Gastrocnemius medialis (tissue), 4 donors: ENCODE results near the gene TCAP. TPM values are rescaled to one million over a fixed set of nuclear protein-coding genes. Genes with fewer than 3 reads are reported as not detected.
A peak's percentile ranks its signal among the peaks of the same experiment; 100 is the strongest.

ENCODE experiments used
- ATAC-seq, 2 donors: fragments of 150-250 bp; one replicate each; pipeline ENCODE4 v1.9.1; 2016
- DNase-seq, 2 donors: peaks; one replicate each; pipeline ENCODE4 v3.0.0-alpha.2; 2019
- H3K27ac ChIP-seq, 4 donors: fragments of 200-600 bp; sonication (generic); 1 replicate in 1 of 4; 2 replicates in 3 of 4; pipeline ENCODE4 v1.5.1; 2016 to 2018; ENCODE audit warnings: mild to moderate bottlenecking in 2 of 4, moderate library complexity in 1 of 4
- H3K27me3 ChIP-seq, 3 donors: fragments of 200-600 bp; sonication (generic) in 2 of 3; 1 replicate in 1 of 3; 2 replicates in 2 of 3; pipeline versions ENCODE4 v1.5.1 to v1.6.0; 2016 to 2019; ENCODE audit warnings: mild to moderate bottlenecking in 1 of 3, moderate library complexity in 1 of 3
- H3K36me3 ChIP-seq, 2 donors: fragments of 200-600 bp; sonication (generic) in 1 of 2; one replicate each; pipeline ENCODE4 v1.5.1; 2017 to 2018
- H3K4me1 ChIP-seq, 2 donors: fragments of 200-600 bp; sonication (generic) in 1 of 2; one replicate each; pipeline ENCODE4 v1.5.1; 2016 to 2017; ENCODE audit warnings: mild to moderate bottlenecking in 2 of 2
- H3K4me3 ChIP-seq, 4 donors: fragments of 200-600 bp; sonication (generic) in 3 of 4; 1 replicate in 1 of 4; 2 replicates in 3 of 4; pipeline ENCODE4 v1.5.1; 2016 to 2019; ENCODE audit warnings: mild to moderate bottlenecking in 2 of 4
- H3K9me3 ChIP-seq, 3 donors: fragments of 200-600 bp; sonication (generic) in 2 of 3; 1 replicate in 1 of 3; 2 replicates in 2 of 3; pipeline ENCODE4 v1.5.1; 2016 to 2019
- CTCF ChIP-seq, 5 experiments: fragments of 450-650 bp in 3 of 5; fragments of 200-600 bp in 2 of 5; sonication (generic) in 2 of 5; IDR thresholded peaks in 4 of 5; conservative IDR thresholded peaks in 1 of 5; 1 replicate in 4 of 5; 2 replicates in 1 of 5; pipeline ENCODE4 v1.5.1; 2016 to 2019; ENCODE audit warnings: antibody characterized with exemption in 5 of 5, mild to moderate bottlenecking in 3 of 5, moderate library complexity in 3 of 5
- POLR2A ChIP-seq, 2 donors: fragments of 450-650 bp; IDR thresholded peaks; one replicate each; pipeline ENCODE4 v1.6.1; 2017; ENCODE audit warnings: antibody characterized with exemption in 2 of 2, mild to moderate bottlenecking in 2 of 2, moderate library complexity in 2 of 2
- in situ Hi-C, 4 donors: fragments of 200-750 bp; cut with MboI; loops; one replicate each; pipeline versions ENCODE4 v1.15.0 to v1.8.0; 2017; ENCODE audit warnings: low sequenced_read_pairs in 4 of 4
- intact Hi-C: fragments of 100-400 bp; cut with DNase I; formaldehyde crosslinking; loops from one replicate; pipeline ENCODE4 v1.15.1; 2023; ENCODE audit warnings: low total_unique reads
- total RNA-seq, 4 donors: library from RNA; depleted of rRNA; stranded (reverse); fragments of >200 nt; gene quantifications; one replicate each; pipeline versions ENCODE4 v1.1.0 to v1.2.3, GENCODE V29; 2016

TCAP gene
- total RNA-seq, 4 donors from 2014 or later = 1,768 to 3,088 (median 2,493) TPM

GRCh38 chr17:39676198-39676819 is 11.2 kb downstream of the TCAP start:
- H3K4me3 ChIP-seq = no peak overlapping the region
- H3K9me3 ChIP-seq = no peaks in the 10 kb centered on the region
- H3K36me3 ChIP-seq = no peaks in the 10 kb centered on the region
- ATAC-seq (peak; percentile 14 to 45), DNase-seq (peak; percentile 66 to 85)
- peak overlapping the region; percentile 92 to 97 (median 94) for H3K27ac ChIP-seq
- H3K4me1 ChIP-seq = peaks cover 47 to 55% of the 10 kb centered on the region in 2 donors
- H3K27me3 ChIP-seq = no peaks in the 10 kb centered on the region
- in situ Hi-C loops (no loop called here), intact Hi-C loops (loop anchor here (5.0 kb wide), 2 partner anchors 56 to 251 kb away; partner anchors contain the start of genes LRRC3C, MIEN1 and ORMDL3)
- TF ChIP-seq POLR2A (IDR thresholded peaks at IDR 0.05) (no peak), CTCF (IDR thresholded peaks at IDR 0.05 in 4 of 5, conservative IDR thresholded peaks at IDR 0.05 in 1 of 5) (no peak)

GRCh38 chr17:39677072-39677471 is 11.9 kb downstream of the TCAP start:
- TF ChIP-seq CTCF (IDR thresholded peaks at IDR 0.05 in 4 of 5, conservative IDR thresholded peaks at IDR 0.05 in 1 of 5) (no peak), POLR2A (IDR thresholded peaks at IDR 0.05) (no peak)
- peak overlapping the region in 2 of 4 donors; percentile 34 to 39 for H3K4me3 ChIP-seq

GRCh38 chr17:39677542-39678339 is 12.6 kb downstream of the TCAP start:
- Histone ChIP-seq H3K36me3 (peaks cover 0 to under 1% of the 10 kb centered on the region in 2 donors), H3K4me1 (peaks cover 46 to 52% of the 10 kb centered on the region in 2 donors), H3K4me3 (peak overlapping the region in 3 of 4 donors; percentile 31 to 39 (median 34)), H3K27me3 (no peaks in the 10 kb centered on the region), H3K9me3 (no peaks in the 10 kb centered on the region), H3K27ac (peak overlapping the region; percentile 92 to 97 (median 94))
- intact Hi-C loops = loop anchor here (5.0 kb wide), 2 partner anchors 55 to 250 kb away; partner anchors contain the start of genes LRRC3C, MIEN1 and ORMDL3
- ATAC-seq = peak; percentile 90 to 92
- peak; percentile 82 to 94 for DNase-seq
- in situ Hi-C loops = no loop called here
- no peak for TF ChIP-seq CTCF (IDR thresholded peaks at IDR 0.05 in 4 of 5, conservative IDR thresholded peaks at IDR 0.05 in 1 of 5)
- peak in 1 of 2 donors; percentile 12 for TF ChIP-seq POLR2A (IDR thresholded peaks at IDR 0.05)

More at GRCh38 chr17:39677072-39677471, 11.9 kb downstream of the TCAP start:
- no peaks in the 10 kb centered on the region for H3K9me3 ChIP-seq
- H3K27me3 ChIP-seq = no peaks in the 10 kb centered on the region
- in situ Hi-C loops (no loop called here), intact Hi-C loops (loop anchor here (5.0 kb wide), 2 partner anchors 55 to 250 kb away; partner anchors contain the start of genes LRRC3C, MIEN1 and ORMDL3)
- no peaks in the 10 kb centered on the region for H3K36me3 ChIP-seq
- H3K4me1 ChIP-seq = peaks cover 46 to 52% of the 10 kb centered on the region in 2 donors
- DNase-seq (no peak), ATAC-seq (peak; percentile 9 to 10)
- peak overlapping the region; percentile 92 to 97 (median 94) for H3K27ac ChIP-seq

- no peak for ATAC-seq
These were observed 13.4 kb downstream of the TCAP start for GRCh38 chr17:39678340-39679116.

More at GRCh38 chr17:39678340-39679116, 13.4 kb downstream of the TCAP start:
- no peaks in the 10 kb centered on the region for H3K27me3 ChIP-seq
- no peak overlapping the region for H3K4me3 ChIP-seq
- in situ Hi-C loops (no loop called here), intact Hi-C loops (loop anchor here (5.0 kb wide), 2 partner anchors 54 to 249 kb away; partner anchors contain the start of genes LRRC3C, MIEN1 and ORMDL3)
- peaks cover 0 to 5% of the 10 kb centered on the region in 2 donors for H3K36me3 ChIP-seq
- TF ChIP-seq POLR2A (IDR thresholded peaks at IDR 0.05) (no peak), CTCF (IDR thresholded peaks at IDR 0.05 in 4 of 5, conservative IDR thresholded peaks at IDR 0.05 in 1 of 5) (no peak)
- no peaks in the 10 kb centered on the region for H3K9me3 ChIP-seq
- peak overlapping the region; percentile 92 to 97 (median 94) for H3K27ac ChIP-seq
- DNase-seq = peak in 1 of 2 donors; percentile 22
- peaks cover 46 to 52% of the 10 kb centered on the region in 2 donors for H3K4me1 ChIP-seq
